Skin epidermis (tissue), 12 donors: ENCODE results near the gene NEMP2.

Experiments used
- H3K27ac ChIP-seq, 21 experiments: fragments of 200-600 bp; sonication (generic) in 11 of 21; one replicate each; pipeline ENCODE4 v1.5.0; 2020; ENCODE audit warnings: mild to moderate bottlenecking in 3 of 21, inconsistent platforms in 2 of 21, moderate library complexity in 2 of 21
- H3K4me3 ChIP-seq, 7 experiments: fragments of 200-600 bp; sonication (generic) in 2 of 7; one replicate each; pipeline ENCODE4 v1.5.0; 2020; ENCODE audit warnings: inconsistent platforms in 2 of 7, mild to moderate bottlenecking in 2 of 7, moderate library complexity in 1 of 7

Gene NEMP2

GRCh38 chr2:190467575-190468083, 66.9 kb downstream of the NEMP2 start:
- Histone ChIP-seq H3K4me3 (no peak overlapping the region), H3K27ac (peak overlapping the region in 15 of 21 experiments; percentile 9 to 83 (median 63))

GRCh38 chr2:190466819-190467446, 67.6 kb downstream of the NEMP2 start:
- Histone ChIP-seq H3K4me3 (no peak overlapping the region), H3K27ac (peak overlapping the region in 15 of 21 experiments; percentile 9 to 83 (median 63))

- Histone ChIP-seq H3K4me3 (no peak overlapping the region), H3K27ac (no peak overlapping the region)
These were observed 69.5 kb downstream of the NEMP2 start for GRCh38 chr2:190465060-190465459.

- no peak overlapping the region for H3K27ac ChIP-seq
- H3K4me3 ChIP-seq = no peak overlapping the region
These were observed 71.9 kb downstream of the NEMP2 start for GRCh38 chr2:190462611-190463010.

- Histone ChIP-seq H3K27ac (no peak overlapping the region), H3K4me3 (no peak overlapping the region)
These were observed 72.3 kb downstream of the NEMP2 start for GRCh38 chr2:190462181-190462580.

GRCh38 chr2:190460487-190460886, 74.0 kb downstream of the NEMP2 start:
- Histone ChIP-seq H3K4me3 (no peak overlapping the region), H3K27ac (no peak overlapping the region)

- Histone ChIP-seq H3K4me3 (no peak overlapping the region), H3K27ac (no peak overlapping the region)
These were observed 74.6 kb downstream of the NEMP2 start for GRCh38 chr2:190459881-190460280.

GRCh38 chr2:190458352-190459107, 76.0 kb downstream of the NEMP2 start:
- no peak overlapping the region for H3K4me3 ChIP-seq
- no peak overlapping the region for H3K27ac ChIP-seq

- H3K27ac ChIP-seq = no peak overlapping the region
- H3K4me3 ChIP-seq = no peak overlapping the region
These were observed 77.3 kb downstream of the NEMP2 start for GRCh38 chr2:190457256-190457655.

GRCh38 chr2:190456833-190457232, 77.7 kb downstream of the NEMP2 start:
- no peak overlapping the region for H3K4me3 ChIP-seq
- H3K27ac ChIP-seq = no peak overlapping the region

GRCh38 chr2:190455358-190456095, 79.0 kb downstream of the NEMP2 start:
- no peak overlapping the region for H3K4me3 ChIP-seq
- no peak overlapping the region for H3K27ac ChIP-seq

- no peak overlapping the region for H3K4me3 ChIP-seq
- H3K27ac ChIP-seq = no peak overlapping the region
These were observed 79.7 kb downstream of the NEMP2 start for GRCh38 chr2:190454795-190455194.
